Uterine smooth muscle cell (primary cell): ENCODE data around the gene FAM89A. TPM values are rescaled to one million over a fixed set of nuclear protein-coding genes. Genes with fewer than 3 reads are reported as not detected.

Experiments
- total RNA-seq: library from RNA; depleted of rRNA; stranded (reverse); fragments of >200 nt; gene quantifications from 2 replicates; pipeline ENCODE4 v1.2.3, GENCODE V29; 2014

Gene FAM89A
- total RNA-seq: 8.1 and 9.4 TPM in 2 replicates

DNA sequence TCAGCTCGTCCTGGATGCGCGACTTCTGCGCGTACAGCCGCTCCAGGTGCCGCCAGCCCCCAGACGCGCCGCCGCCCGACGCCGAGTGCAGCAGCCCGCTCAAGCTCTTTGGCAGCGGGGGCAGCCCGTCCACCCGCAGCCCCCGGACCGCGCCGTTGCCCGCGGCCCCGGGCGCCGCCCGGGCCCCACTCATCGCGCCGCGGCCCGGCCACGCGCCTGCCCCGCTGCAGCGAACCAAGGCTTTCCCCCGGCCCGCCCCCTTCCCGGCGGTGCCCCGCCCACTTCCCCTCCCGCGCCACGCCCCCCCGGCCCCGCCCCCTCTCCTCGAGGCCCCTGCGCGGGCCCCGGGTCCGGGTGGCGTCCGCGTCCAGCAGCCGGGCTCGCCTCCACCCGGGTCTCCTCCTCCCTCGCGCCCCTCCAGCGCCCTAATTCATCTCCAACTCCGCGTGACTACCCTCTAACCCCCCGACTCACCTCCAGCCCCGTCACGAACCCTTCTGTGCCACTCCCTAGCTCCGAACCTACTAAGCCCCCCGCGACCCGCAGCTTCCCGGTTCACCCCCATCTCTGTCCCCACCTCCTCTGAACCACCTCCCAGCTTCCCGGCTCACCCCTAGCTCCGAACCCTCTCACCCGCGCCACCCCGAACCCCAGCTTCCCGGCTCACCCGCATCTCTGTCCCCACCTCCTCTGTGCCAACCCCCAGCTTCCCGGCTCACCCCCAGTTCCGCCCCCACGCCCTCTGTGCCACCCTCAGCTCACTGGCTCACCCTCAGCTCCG is at the start of gene FAM89A:
TSS of gene FAM89A (minus strand) at position 236 of the 781 bp plus-strand sequence. CDS start at position 193, 43 bp downstream.

DNA sequence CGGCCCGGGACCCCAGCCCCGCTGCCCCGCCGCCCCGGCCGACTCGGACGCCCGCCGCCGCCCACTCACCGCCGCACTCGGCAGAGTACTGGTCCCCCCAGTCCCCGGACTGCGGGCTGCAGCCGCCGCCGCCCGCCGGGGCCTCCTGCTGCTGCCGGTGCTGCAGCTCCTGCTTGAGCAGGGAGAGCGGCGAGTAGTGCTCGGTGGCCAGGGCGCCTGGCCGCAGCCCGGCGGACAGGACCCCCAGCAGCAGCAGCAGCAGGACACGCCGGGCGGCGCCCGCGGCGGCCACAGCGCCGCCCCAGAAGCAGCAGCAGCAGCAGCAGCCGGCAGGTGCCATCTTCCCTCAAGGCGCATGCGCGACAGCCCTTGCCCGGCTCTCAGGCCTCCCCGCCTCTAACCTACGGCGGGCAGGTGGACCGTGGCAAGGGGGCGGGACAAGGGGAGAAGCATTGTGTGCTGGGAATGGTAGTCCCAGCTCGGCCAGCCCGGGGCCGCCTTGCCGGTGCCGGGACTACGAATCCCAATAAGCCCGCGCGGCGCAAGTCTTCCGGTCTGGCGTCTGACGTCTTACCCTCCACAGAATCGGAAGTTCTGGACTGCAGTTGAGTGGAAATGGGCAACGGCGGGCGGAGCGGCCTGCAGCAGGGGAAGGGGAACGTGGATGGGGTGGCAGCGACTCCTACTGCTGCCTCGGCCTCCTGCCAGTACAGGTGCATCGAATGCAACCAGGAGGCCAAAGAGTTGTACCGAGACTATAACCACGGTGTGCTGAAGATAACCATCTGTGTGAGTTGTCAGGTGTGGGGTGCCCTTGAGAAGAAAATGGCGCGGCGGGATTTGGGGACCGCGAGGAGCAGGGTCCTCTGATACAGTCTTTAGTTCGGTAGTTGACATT is 61.3 kb downstream of the FAM89A start, which contains the start of the genes ARV1 and TTC13:
TSS of gene ARV1 (plus strand) at position 604 of the 898 bp plus-strand sequence. CDS start at position 616, 12 bp downstream.
TSS of gene TTC13 (minus strand) at position 371 of the 898 bp plus-strand sequence. CDS start at position 340, 31 bp downstream.

Other genes starting within 250 kb of the FAM89A start
- 16.7 and 32.9 TPM in 2 replicates for gene C1orf198, start 171.7 kb downstream of the FAM89A start, total RNA-seq
- gene TTC13, start 61.4 kb downstream of the FAM89A start, total RNA-seq: 16.6 and 17.9 TPM in 2 replicates
- gene ARV1, start 61.2 kb downstream of the FAM89A start, total RNA-seq: 12.5 and 16.7 TPM in 2 replicates
- gene TRIM67, start 121.8 kb upstream of the FAM89A start, total RNA-seq: not detected in 2 replicates
- gene GNPAT, start 201.0 kb upstream of the FAM89A start, total RNA-seq: 58.4 and 65.0 TPM in 2 replicates